ENCODE results near the gene TOMM5.

TOMM5 gene

DNA sequence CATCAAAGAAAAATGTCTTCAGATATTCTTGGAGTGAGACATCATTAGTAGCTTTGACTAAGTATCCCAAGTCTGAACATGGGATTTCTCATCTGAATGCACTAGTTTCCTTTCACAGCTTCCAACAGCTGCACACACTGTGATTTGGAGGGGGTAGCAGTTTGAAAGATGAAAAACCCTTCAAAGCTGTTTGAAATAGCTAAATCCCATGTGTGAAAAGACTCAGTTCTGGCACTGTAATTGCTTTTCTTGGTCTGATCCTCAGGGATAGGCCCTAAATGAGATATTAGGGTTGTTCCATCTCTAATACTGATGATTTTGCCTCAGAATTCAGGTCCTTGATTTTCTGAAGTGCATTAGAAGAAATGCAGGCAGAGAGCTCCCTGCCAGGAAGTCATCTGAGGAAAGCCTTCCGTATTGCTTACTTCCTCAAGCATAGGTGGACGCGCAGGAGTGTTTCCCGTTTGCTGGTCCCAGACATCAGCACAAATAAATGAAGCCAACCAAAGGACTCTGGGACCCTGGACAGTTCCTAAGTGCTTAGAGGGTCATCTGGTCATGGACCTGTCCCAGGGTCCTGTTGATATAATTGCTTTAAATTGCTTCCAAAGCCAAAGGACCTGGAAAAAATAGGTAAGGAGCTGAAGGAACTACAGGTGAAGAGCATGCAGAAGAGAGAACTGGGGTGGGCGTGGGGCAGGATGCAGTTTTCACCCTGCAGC is 32.8 kb upstream of the TOMM5 start:
- Histone ChIP-seq H3K27me3 (ENCODE audit: insufficient read depth, low read depth, severe bottlenecking) (no peaks in the 10 kb centered on the region), H3K9me3 (ENCODE audit: severe bottlenecking) (no peaks in the 10 kb centered on the region), H3K27ac (no peak overlapping the region), H3K4me3 (ENCODE audit: low read depth, low read length) (no peak overlapping the region), H3K36me3 (no peaks in the 10 kb centered on the region)
- TF ChIP-seq CTCF (IDR thresholded peaks at IDR 0.05; ENCODE audit: low read depth, low read length): no peak
- DNase-seq: no peak

DNA sequence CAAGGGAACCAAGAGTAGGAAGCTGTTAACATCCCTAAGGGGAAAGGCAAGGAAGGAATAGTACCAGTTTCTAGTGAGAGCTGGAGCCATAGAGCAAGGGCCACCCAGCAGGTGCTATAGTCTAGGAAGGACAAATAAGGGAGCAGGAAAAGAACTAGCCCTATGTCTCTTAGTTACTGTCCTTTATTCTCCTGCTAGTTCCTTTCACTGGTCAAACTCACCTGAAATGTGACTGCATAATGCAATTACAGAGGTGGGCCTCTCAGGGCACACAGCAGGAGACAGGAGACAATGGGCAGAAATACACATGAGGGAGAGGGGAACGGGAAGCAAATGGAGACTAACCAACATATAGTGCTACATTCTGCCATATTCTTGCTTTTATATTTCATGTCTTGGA is 31.7 kb upstream of the TOMM5 start:
- no peak for DNase-seq
- Histone ChIP-seq H3K36me3 (no peaks in the 10 kb centered on the region), H3K4me3 (ENCODE audit: low read depth, low read length) (no peak overlapping the region), H3K27me3 (ENCODE audit: insufficient read depth, low read depth, severe bottlenecking) (no peaks in the 10 kb centered on the region), H3K27ac (0 out of 2 replicates have a peak overlapping the region, but pooled peaks have one; percentile 9), H3K9me3 (ENCODE audit: severe bottlenecking) (no peaks in the 10 kb centered on the region)
- TF ChIP-seq CTCF (IDR thresholded peaks at IDR 0.05; ENCODE audit: low read depth, low read length): no peak

DNA sequence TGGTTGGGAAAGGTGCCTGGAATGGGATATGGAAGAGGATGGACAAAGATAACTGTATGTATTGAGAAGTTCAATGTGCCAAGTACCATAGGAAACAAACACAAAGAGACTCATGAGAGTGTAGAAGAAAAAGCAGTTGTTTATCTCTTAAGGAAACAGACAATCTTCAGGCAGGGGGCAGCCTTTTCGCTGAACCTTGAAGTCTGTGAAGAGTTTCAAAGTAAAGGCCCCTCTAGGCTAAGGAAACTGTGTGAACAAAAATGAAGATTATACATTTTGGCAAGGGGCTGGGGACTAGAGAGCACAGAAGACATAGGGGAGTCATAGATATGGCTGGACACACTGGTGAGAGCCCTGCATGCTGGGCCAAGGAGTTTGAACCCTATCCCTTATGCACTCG is 30.9 kb upstream of the TOMM5 start:
- Histone ChIP-seq H3K27ac (no peak overlapping the region), H3K4me3 (ENCODE audit: low read depth, low read length) (no peak overlapping the region), H3K9me3 (ENCODE audit: severe bottlenecking) (no peaks in the 10 kb centered on the region), H3K27me3 (ENCODE audit: insufficient read depth, low read depth, severe bottlenecking) (no peaks in the 10 kb centered on the region), H3K36me3 (no peaks in the 10 kb centered on the region)
- TF ChIP-seq CTCF (IDR thresholded peaks at IDR 0.05; ENCODE audit: low read depth, low read length): no peak
- DNase-seq: no peak

DNA sequence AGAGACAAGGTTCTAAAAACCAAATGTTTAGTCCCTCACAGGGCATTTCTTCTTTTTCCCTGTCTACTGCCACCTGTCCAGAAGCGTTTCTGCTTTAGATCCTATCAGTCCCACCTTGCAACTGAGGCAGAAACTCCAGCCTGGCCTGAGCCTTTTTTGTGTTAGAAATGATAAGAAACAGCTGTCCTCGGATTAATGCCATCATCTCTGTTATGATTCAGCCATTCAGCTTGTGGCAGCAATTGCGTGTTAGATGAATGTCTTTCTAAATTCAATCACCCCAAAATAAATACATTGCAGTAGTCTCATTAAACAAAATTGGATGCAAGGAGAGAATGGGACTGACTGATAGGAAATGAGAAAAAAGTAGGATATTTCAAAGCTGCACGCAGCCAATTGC is 30.1 kb upstream of the TOMM5 start:
- Histone ChIP-seq H3K27me3 (ENCODE audit: insufficient read depth, low read depth, severe bottlenecking) (no peaks in the 10 kb centered on the region), H3K9me3 (ENCODE audit: severe bottlenecking) (no peaks in the 10 kb centered on the region), H3K36me3 (no peaks in the 10 kb centered on the region), H3K27ac (no peak overlapping the region), H3K4me3 (ENCODE audit: low read depth, low read length) (no peak overlapping the region)
- no peak for DNase-seq
- TF ChIP-seq CTCF (IDR thresholded peaks at IDR 0.05; ENCODE audit: low read depth, low read length): no peak

DNA sequence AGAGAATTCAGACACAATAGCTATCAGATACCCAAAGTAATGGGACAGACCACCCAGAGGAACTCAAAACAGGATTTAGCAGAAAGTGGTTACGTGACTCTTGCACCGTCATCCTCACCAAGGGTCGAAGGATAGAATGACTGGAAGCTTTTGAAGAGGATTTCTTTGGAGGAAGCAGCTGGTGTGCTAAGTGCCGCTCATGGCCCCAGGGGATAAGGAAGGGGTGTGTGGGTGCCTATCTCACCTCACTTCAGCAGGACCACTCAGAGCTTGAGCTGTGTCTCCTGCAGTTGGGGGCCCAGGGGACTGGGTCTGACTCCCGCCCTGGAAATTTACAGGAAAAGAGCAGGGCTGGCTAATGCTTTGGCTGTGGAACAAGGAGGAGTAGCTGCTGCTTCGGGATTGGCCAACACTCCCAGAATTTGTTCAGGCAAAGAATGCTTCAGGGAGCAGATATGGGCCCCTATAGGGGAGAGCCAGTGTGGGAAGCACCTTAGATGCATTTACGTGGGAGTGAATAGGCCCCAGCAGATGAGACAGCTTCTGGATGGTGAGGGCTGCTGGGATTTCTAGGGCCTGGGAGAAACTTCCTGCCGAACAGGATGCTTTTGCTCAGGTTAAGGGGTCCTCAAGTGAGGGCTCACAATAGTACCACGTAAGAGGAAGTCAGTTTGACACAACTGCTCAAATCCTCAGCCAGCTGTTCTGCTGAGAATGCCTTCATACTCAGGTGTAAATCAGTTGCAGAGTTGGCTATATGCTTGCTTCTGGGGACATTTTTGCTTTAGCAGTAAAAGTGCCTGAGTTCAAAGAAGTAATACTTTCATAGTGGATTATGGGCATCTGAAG is 29.1 kb upstream of the TOMM5 start:
- no peaks in the 10 kb centered on the region for H3K36me3 ChIP-seq
- TF ChIP-seq CTCF (IDR thresholded peaks at IDR 0.05; ENCODE audit: low read depth, low read length): no peak
- H3K27me3 ChIP-seq (ENCODE audit: insufficient read depth, low read depth, severe bottlenecking): no peaks in the 10 kb centered on the region
- no peaks in the 10 kb centered on the region for H3K9me3 ChIP-seq (ENCODE audit: severe bottlenecking)
- DNase-seq: peak; percentile 26
- H3K4me3 ChIP-seq (ENCODE audit: low read depth, low read length): no peak overlapping the region
- peak overlapping the region; percentile 25 for H3K27ac ChIP-seq
